Mucosa of stomach (tissue), 1 donor: ENCODE results near the gene NPAS2.

Experiments used
- H3K27me3 ChIP-seq: one replicate; pipeline ENCODE4 v1.7.0; 2013; ENCODE audit warnings: mild to moderate bottlenecking, low read length; ENCODE audit not compliant: control insufficient read depth, insufficient read depth
- H3K36me3 ChIP-seq: one replicate; pipeline ENCODE4 v1.7.0; 2013; ENCODE audit warnings: low read length; ENCODE audit not compliant: control insufficient read depth, insufficient read depth
- H3K4me1 ChIP-seq: one replicate; pipeline ENCODE4 v1.7.0; 2013; ENCODE audit warnings: mild to moderate bottlenecking, low read length; ENCODE audit not compliant: control insufficient read depth, insufficient read depth
- H3K4me3 ChIP-seq: one replicate; pipeline ENCODE4 v1.7.0; 2013; ENCODE audit warnings: low read length
- H3K9ac ChIP-seq: one replicate; pipeline ENCODE4 v1.7.0; 2013; ENCODE audit warnings: mild to moderate bottlenecking, low read length, moderate library complexity
- H3K9me3 ChIP-seq: one replicate; pipeline ENCODE4 v1.7.0; 2013; ENCODE audit warnings: mild to moderate bottlenecking, low read length, moderate library complexity; ENCODE audit not compliant: control insufficient read depth
- donor health status: Pancreatic carcinoma.

Gene NPAS2

GRCh38 chr2:100800915-100801314 is 19.0 kb upstream of the NPAS2 start:
- Histone ChIP-seq H3K27me3 (no peaks in the 10 kb centered on the region), H3K9ac (no peak overlapping the region), H3K4me3 (no peak overlapping the region), H3K9me3 (no peaks in the 10 kb centered on the region), H3K36me3 (no peaks in the 10 kb centered on the region), H3K4me1 (no peaks in the 10 kb centered on the region)

GRCh38 chr2:100801402-100801801 is 18.5 kb upstream of the NPAS2 start:
- H3K4me3 ChIP-seq, result no peak overlapping the region
- H3K27me3 ChIP-seq, result no peaks in the 10 kb centered on the region
- H3K9me3 ChIP-seq, result no peaks in the 10 kb centered on the region
- H3K4me1 ChIP-seq, result no peaks in the 10 kb centered on the region
- no peak overlapping the region for H3K9ac ChIP-seq
- H3K36me3 ChIP-seq, result no peaks in the 10 kb centered on the region

GRCh38 chr2:100802066-100802465 is 17.9 kb upstream of the NPAS2 start:
- H3K36me3 ChIP-seq, result no peaks in the 10 kb centered on the region

GRCh38 chr2:100803334-100803733 is 16.6 kb upstream of the NPAS2 start:
- Histone ChIP-seq H3K27me3 (no peaks in the 10 kb centered on the region), H3K9ac (no peak overlapping the region), H3K4me1 (no peaks in the 10 kb centered on the region), H3K36me3 (no peaks in the 10 kb centered on the region), H3K4me3 (no peak overlapping the region), H3K9me3 (no peaks in the 10 kb centered on the region)

More at GRCh38 chr2:100802066-100802465, 17.9 kb upstream of the NPAS2 start:
- H3K4me3 ChIP-seq, result no peak overlapping the region
- no peak overlapping the region for H3K9ac ChIP-seq
- no peaks in the 10 kb centered on the region for H3K4me1 ChIP-seq
- no peaks in the 10 kb centered on the region for H3K27me3 ChIP-seq
- H3K9me3 ChIP-seq, result no peaks in the 10 kb centered on the region

- H3K4me3 ChIP-seq, result no peak overlapping the region
- H3K9me3 ChIP-seq, result no peaks in the 10 kb centered on the region
- H3K9ac ChIP-seq, result no peak overlapping the region
- no peaks in the 10 kb centered on the region for H3K36me3 ChIP-seq
- no peaks in the 10 kb centered on the region for H3K4me1 ChIP-seq
- no peaks in the 10 kb centered on the region for H3K27me3 ChIP-seq
These were observed 13.4 kb upstream of the NPAS2 start for GRCh38 chr2:100806550-100806949.

- Histone ChIP-seq H3K36me3 (no peaks in the 10 kb centered on the region), H3K27me3 (no peaks in the 10 kb centered on the region)
These were observed 12.2 kb upstream of the NPAS2 start for GRCh38 chr2:100807707-100808106.

GRCh38 chr2:100808582-100808981 is 11.4 kb upstream of the NPAS2 start:
- no peaks in the 10 kb centered on the region for H3K9me3 ChIP-seq
- H3K4me3 ChIP-seq, result no peak overlapping the region
- H3K9ac ChIP-seq, result no peak overlapping the region
- H3K36me3 ChIP-seq, result no peaks in the 10 kb centered on the region
- no peaks in the 10 kb centered on the region for H3K27me3 ChIP-seq
- peaks cover 7% of the 10 kb centered on the region for H3K4me1 ChIP-seq

More at GRCh38 chr2:100807707-100808106, 12.2 kb upstream of the NPAS2 start:
- no peak overlapping the region for H3K4me3 ChIP-seq
- H3K9me3 ChIP-seq, result no peaks in the 10 kb centered on the region
- H3K4me1 ChIP-seq, result no peaks in the 10 kb centered on the region
- no peak overlapping the region for H3K9ac ChIP-seq

- no peak overlapping the region for H3K4me3 ChIP-seq
- H3K27me3 ChIP-seq, result no peaks in the 10 kb centered on the region
- H3K4me1 ChIP-seq, result peaks cover 17% of the 10 kb centered on the region
- H3K9ac ChIP-seq, result no peak overlapping the region
- no peaks in the 10 kb centered on the region for H3K9me3 ChIP-seq
- H3K36me3 ChIP-seq, result no peaks in the 10 kb centered on the region
These were observed 10.4 kb upstream of the NPAS2 start for GRCh38 chr2:100809506-100809905.

- no peaks in the 10 kb centered on the region for H3K36me3 ChIP-seq
- H3K9ac ChIP-seq, result no peak overlapping the region
- no peaks in the 10 kb centered on the region for H3K27me3 ChIP-seq
These were observed 9.3 kb upstream of the NPAS2 start for GRCh38 chr2:100810603-100811145.

GRCh38 chr2:100812116-100812515 is 7.8 kb upstream of the NPAS2 start:
- Histone ChIP-seq H3K27me3 (no peaks in the 10 kb centered on the region), H3K9me3 (no peaks in the 10 kb centered on the region), H3K9ac (no peak overlapping the region), H3K4me3 (no peak overlapping the region), H3K4me1 (peaks cover 26% of the 10 kb centered on the region), H3K36me3 (no peaks in the 10 kb centered on the region)

More at GRCh38 chr2:100810603-100811145, 9.3 kb upstream of the NPAS2 start:
- peaks cover 25% of the 10 kb centered on the region for H3K4me1 ChIP-seq
- H3K4me3 ChIP-seq, result no peak overlapping the region
- H3K9me3 ChIP-seq, result no peaks in the 10 kb centered on the region

GRCh38 chr2:100812573-100812972 is 7.4 kb upstream of the NPAS2 start:
- H3K4me3 ChIP-seq, result no peak overlapping the region
- no peaks in the 10 kb centered on the region for H3K9me3 ChIP-seq
- H3K4me1 ChIP-seq, result peaks cover 31% of the 10 kb centered on the region
- no peaks in the 10 kb centered on the region for H3K27me3 ChIP-seq
- no peak overlapping the region for H3K9ac ChIP-seq
- H3K36me3 ChIP-seq, result no peaks in the 10 kb centered on the region

- Histone ChIP-seq H3K4me3 (no peak overlapping the region), H3K9me3 (no peaks in the 10 kb centered on the region), H3K27me3 (no peaks in the 10 kb centered on the region), H3K4me1 (peaks cover 40% of the 10 kb centered on the region), H3K36me3 (no peaks in the 10 kb centered on the region), H3K9ac (no peak overlapping the region)
These were observed 6.4 kb upstream of the NPAS2 start for GRCh38 chr2:100813527-100813926.

- Histone ChIP-seq H3K36me3 (no peaks in the 10 kb centered on the region), H3K4me3 (peak overlapping the region; percentile 7)
These were observed 5.9 kb upstream of the NPAS2 start for GRCh38 chr2:100814043-100814442.

More at GRCh38 chr2:100814043-100814442, 5.9 kb upstream of the NPAS2 start:
- H3K4me1 ChIP-seq, result peaks cover 42% of the 10 kb centered on the region
- no peak overlapping the region for H3K9ac ChIP-seq
- H3K27me3 ChIP-seq, result no peaks in the 10 kb centered on the region
- H3K9me3 ChIP-seq, result no peaks in the 10 kb centered on the region
